Naive thymus-derived CD8-positive, alpha-beta T cell (primary cell): Measurements from ENCODE around the gene POFUT2. TPM values are rescaled to one million over a fixed set of nuclear protein-coding genes. Genes with fewer than 3 reads are reported as not detected.

Source experiments
- ATAC-seq, 2 donors: fragments of 150-1000 bp; cut with Tn5 transposase in 1 of 2; sonication (Bioruptor Pico), chemical (Tn5 transposase) in 1 of 2; 1 replicate in 1 of 2; 2 replicates in 1 of 2; pipeline ENCODE4 v1.10.0; 2021; ENCODE audit warnings: mild to moderate bottlenecking in 2 of 2, moderate library complexity in 2 of 2
- POLR2A ChIA-PET: fragments of 350-600 bp; sonication (Branson Sonifier 250); formaldehyde crosslinking; loops from one replicate; lab custom pipeline; 2021; ENCODE audit warnings: antibody characterized with exemption; lab: Charles Lee
- DNase-seq, 10 donors: peaks; one replicate each; pipeline versions ENCODE4 v3.0.0 to v3.0.0-alpha.2; 2020 to 2022
- H3K27ac Mint-ChIP-seq, 10 donors: one replicate each; pipeline ENCODE4 v1.8.0; 2020 to 2022; ENCODE audit warnings: mild to moderate bottlenecking in 10 of 10, mixed read lengths in 10 of 10, moderate library complexity in 4 of 10, inconsistent platforms in 1 of 10
- H3K27me3 Mint-ChIP-seq, 5 donors: one replicate each; pipeline ENCODE4 v1.8.0; 2021 to 2022; ENCODE audit warnings: mixed read lengths in 5 of 5
- H3K36me3 Mint-ChIP-seq, 3 donors: one replicate each; pipeline ENCODE4 v1.8.0; 2020 to 2022; ENCODE audit warnings: mixed read lengths in 3 of 3, mild to moderate bottlenecking in 2 of 3, inconsistent platforms in 1 of 3
- H3K4me1 Mint-ChIP-seq, 4 donors: one replicate each; pipeline ENCODE4 v1.8.0; 2021 to 2022; ENCODE audit warnings: mixed read lengths in 4 of 4
- H3K4me3 Mint-ChIP-seq, 10 donors: one replicate each; pipeline ENCODE4 v1.8.0; 2020 to 2022; ENCODE audit warnings: mild to moderate bottlenecking in 10 of 10, mixed read lengths in 10 of 10, moderate library complexity in 6 of 10, inconsistent platforms in 1 of 10
- H3K9me3 Mint-ChIP-seq, 9 donors: one replicate each; pipeline ENCODE4 v1.8.0; 2020 to 2022; ENCODE audit warnings: mixed read lengths in 9 of 9, mild to moderate bottlenecking in 3 of 9, inconsistent platforms in 1 of 9, moderate library complexity in 1 of 9
- polyA plus RNA-seq, 3 donors: library from polyadenylated mRNA; unstranded; fragments of 300-500 nt; fragmentation: Illumina TruSeq; gene quantifications; one replicate each; pipeline ENCODE4 v1.2.3, GENCODE V29; 2021
- total RNA-seq, 8 experiments: library from RNA in 2 of 8; stranded (reverse) in 2 of 8; gene quantifications; one replicate each; pipeline ENCODE4 v1.2.3 and lab custom pipeline; 2021 to 2026

The POFUT2 gene
- total and polyA plus RNA-seq, 5 experiments from 2014 or later: 2.7 to 44.7 (median 5.5) TPM

GRCh38 chr21:45283035-45283610 is 4.6 kb downstream of the POFUT2 start:
- POLR2A ChIA-PET: no interaction called here
- Mint-ChIP-seq H3K4me3 (no peak overlapping the region), H3K27ac (peak overlapping the region in 1 of 10 donors; percentile 10), H3K36me3 (peaks cover 0 to 56% (median 21%) of the 10 kb centered on the region in 3 donors), H3K4me1 (peaks cover 9 to 30% (median 17%) of the 10 kb centered on the region in 4 donors), H3K9me3 (peaks cover 0 to 2% (median 0%) of the 10 kb centered on the region in 9 donors), H3K27me3 (peaks cover 0 to 2% (median 0%) of the 10 kb centered on the region in 5 donors)
- DNase-seq (peak in 1 of 10 donors; percentile 13), ATAC-seq (no peak)

GRCh38 chr21:45282283-45283034 is 5.2 kb downstream of the POFUT2 start:
- POLR2A ChIA-PET: no interaction called here
- Mint-ChIP-seq H3K27ac (peak overlapping the region in 1 of 10 donors; percentile 29), H3K36me3 (peaks cover 0 to 61% (median 21%) of the 10 kb centered on the region in 3 donors), H3K9me3 (no peaks in the 10 kb centered on the region), H3K27me3 (no peaks in the 10 kb centered on the region), H3K4me1 (peaks cover 7 to 26% (median 12%) of the 10 kb centered on the region in 4 donors), H3K4me3 (no peak overlapping the region)
- ATAC-seq (no peak), DNase-seq (peak in 2 of 10 donors; percentile 10 to 32)

GRCh38 chr21:45281411-45282282 is 6.0 kb downstream of the POFUT2 start:
- Mint-ChIP-seq H3K4me1 (peaks cover 7 to 24% (median 12%) of the 10 kb centered on the region in 4 donors), H3K36me3 (peaks cover 0 to 68% (median 21%) of the 10 kb centered on the region in 3 donors), H3K27ac (peak overlapping the region in 1 of 10 donors; percentile 29), H3K27me3 (no peaks in the 10 kb centered on the region), H3K4me3 (peak overlapping the region in 1 of 10 donors; percentile 71), H3K9me3 (no peaks in the 10 kb centered on the region)
- POLR2A ChIA-PET: no interaction called here
- no peak for ATAC-seq
- peak in 1 of 10 donors; percentile 45 for DNase-seq

GRCh38 chr21:45280969-45281368 is 6.7 kb downstream of the POFUT2 start:
- POLR2A ChIA-PET: no interaction called here
- Mint-ChIP-seq H3K36me3 (peaks cover 0 to 74% (median 23%) of the 10 kb centered on the region in 3 donors), H3K4me1 (peaks cover 7 to 19% (median 10%) of the 10 kb centered on the region in 4 donors), H3K27me3 (no peaks in the 10 kb centered on the region), H3K4me3 (no peak overlapping the region), H3K27ac (no peak overlapping the region), H3K9me3 (no peaks in the 10 kb centered on the region)
- no peak for DNase-seq
- no peak for ATAC-seq

GRCh38 chr21:45280178-45280821 is 7.4 kb downstream of the POFUT2 start:
- Mint-ChIP-seq H3K9me3 (no peaks in the 10 kb centered on the region), H3K27me3 (no peaks in the 10 kb centered on the region), H3K27ac (peak overlapping the region in 3 of 10 donors; percentile 31 to 74 (median 56)), H3K36me3 (peaks cover 0 to 70% (median 19%) of the 10 kb centered on the region in 3 donors), H3K4me1 (peaks cover 3 to 16% (median 5%) of the 10 kb centered on the region in 4 donors), H3K4me3 (no peak overlapping the region)
- no peak for ATAC-seq
- peak in 1 of 10 donors; percentile 38 for DNase-seq
- POLR2A ChIA-PET: no interaction called here

- Mint-ChIP-seq H3K9me3 (no peaks in the 10 kb centered on the region), H3K4me3 (no peak overlapping the region), H3K36me3 (peaks cover 0 to 63% (median 14%) of the 10 kb centered on the region in 3 donors), H3K27ac (peak overlapping the region in 1 of 10 donors; percentile 31), H3K4me1 (peaks cover 0 to 11% (median 2%) of the 10 kb centered on the region in 4 donors), H3K27me3 (no peaks in the 10 kb centered on the region)
- peak in 1 of 10 donors; percentile 28 for DNase-seq
- ATAC-seq: no peak
- POLR2A ChIA-PET: no interaction called here
These were observed 8.1 kb downstream of the POFUT2 start for GRCh38 chr21:45279446-45280177.

- H3K36me3 Mint-ChIP-seq: peaks cover 0 to 56% (median 14%) of the 10 kb centered on the region in 3 donors
- no peaks in the 10 kb centered on the region for H3K27me3 Mint-ChIP-seq
- POLR2A ChIA-PET: no interaction called here
- DNase-seq: peak in 1 of 10 donors; percentile 38
- H3K27ac Mint-ChIP-seq: no peak overlapping the region
- H3K9me3 Mint-ChIP-seq: no peaks in the 10 kb centered on the region
- H3K4me1 Mint-ChIP-seq: peaks cover 0 to 5% (median 1%) of the 10 kb centered on the region in 4 donors
- ATAC-seq: no peak
- H3K4me3 Mint-ChIP-seq: no peak overlapping the region
These were observed 9.4 kb downstream of the POFUT2 start for GRCh38 chr21:45278156-45278911.

- H3K4me3 Mint-ChIP-seq: no peak overlapping the region
- peaks cover 0 to 5% (median 1%) of the 10 kb centered on the region in 4 donors for H3K4me1 Mint-ChIP-seq
- POLR2A ChIA-PET: no interaction called here
- ATAC-seq: no peak
- H3K36me3 Mint-ChIP-seq: peaks cover 0 to 52% (median 14%) of the 10 kb centered on the region in 3 donors
- no peaks in the 10 kb centered on the region for H3K27me3 Mint-ChIP-seq
- DNase-seq: peak in 1 of 10 donors; percentile 63
- H3K27ac Mint-ChIP-seq: no peak overlapping the region
- no peaks in the 10 kb centered on the region for H3K9me3 Mint-ChIP-seq
These were observed 10.3 kb downstream of the POFUT2 start for GRCh38 chr21:45277101-45278045.

- H3K9me3 Mint-ChIP-seq: peaks cover 0 to under 1% (median 0%) of the 10 kb centered on the region in 9 donors
- POLR2A ChIA-PET: no interaction called here
- DNase-seq: peak in 1 of 10 donors; percentile 35
- H3K4me3 Mint-ChIP-seq: no peak overlapping the region
- H3K27me3 Mint-ChIP-seq: no peaks in the 10 kb centered on the region
- no peak overlapping the region for H3K27ac Mint-ChIP-seq
- H3K4me1 Mint-ChIP-seq: peaks cover 0 to 5% (median 1%) of the 10 kb centered on the region in 4 donors
- peaks cover 0 to 49% (median 14%) of the 10 kb centered on the region in 3 donors for H3K36me3 Mint-ChIP-seq
- ATAC-seq: no peak
These were observed 11.1 kb downstream of the POFUT2 start for GRCh38 chr21:45276596-45276995.

- DNase-seq (peak in 2 of 10 donors; percentile 12 to 46), ATAC-seq (no peak)
- H3K27ac Mint-ChIP-seq: peak overlapping the region in 2 of 10 donors; percentile 43 to 48
- H3K36me3 Mint-ChIP-seq: peaks cover 0 to 26% (median 7%) of the 10 kb centered on the region in 3 donors
- peaks cover 11 to 22% (median 18%) of the 10 kb centered on the region in 4 donors for H3K4me1 Mint-ChIP-seq
- peaks cover 0 to 7% (median 0%) of the 10 kb centered on the region in 9 donors for H3K9me3 Mint-ChIP-seq
- POLR2A ChIA-PET: no interaction called here
- H3K4me3 Mint-ChIP-seq: no peak overlapping the region
- no peaks in the 10 kb centered on the region for H3K27me3 Mint-ChIP-seq
These were observed 17.3 kb downstream of the POFUT2 start for GRCh38 chr21:45270306-45270821.
